NOMO-1 treated with DMSO at 0.1 percent for 48 hours (cell line): ENCODE data around the gene FAHD1.
"Not testable (repeated sequence)": the region's sequence is repeated elsewhere in the genome, so short reads cannot be mapped to it uniquely, and the experiment has no call there.

Source experiments
- DNase-seq: peaks from one replicate; lab custom pipeline; 2025; ENCODE audit not compliant: unreplicated experiment; lab: John Stamatoyannopoulos, UW

FAHD1 gene

DNA sequence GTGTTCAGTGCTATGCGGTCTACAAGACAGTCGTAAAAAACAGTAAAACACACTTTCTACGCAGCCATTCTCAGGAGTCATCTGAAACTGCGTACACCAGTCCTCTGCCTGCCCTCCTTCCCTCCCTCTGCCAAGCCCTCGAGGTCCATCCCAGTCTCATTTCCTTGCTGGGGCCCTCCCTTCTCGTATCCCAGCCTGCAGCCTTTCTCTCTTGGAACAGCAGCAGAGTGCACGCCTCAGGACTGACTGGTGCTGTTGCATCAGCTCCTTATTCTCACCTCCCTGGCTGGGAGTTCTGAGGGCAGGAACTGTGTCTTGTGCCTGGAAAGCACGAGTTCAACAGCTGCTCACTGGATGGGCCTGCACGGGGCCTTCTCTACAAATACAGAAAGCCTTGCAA lies 12.5 kb downstream of the FAHD1 start:
- no peak for DNase-seq

DNA sequence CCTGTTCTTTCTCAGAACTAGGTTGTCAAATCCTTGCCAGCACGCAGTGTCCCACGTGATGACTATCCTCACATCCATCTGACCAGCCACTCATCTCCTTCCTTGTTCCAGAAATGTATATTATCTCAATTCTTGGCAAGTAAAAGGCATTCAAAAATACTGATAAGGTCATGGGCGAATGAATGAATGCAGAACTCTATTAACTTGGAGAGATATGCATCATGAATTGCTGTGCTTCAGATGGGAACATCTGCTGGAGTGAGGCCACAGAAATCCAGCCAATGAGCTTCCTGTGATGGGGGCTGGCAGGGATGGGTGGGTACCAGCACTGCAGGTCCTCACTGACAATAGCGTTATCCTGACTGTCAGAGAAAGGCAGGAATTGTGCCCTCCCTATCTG lies 19.0 kb downstream of the FAHD1 start:
- no peak for DNase-seq

- DNase-seq: no peak
These were observed 19.4 kb downstream of the FAHD1 start for GRCh38 chr16:1846416-1846815.

- DNase-seq: no peak
These were observed 24.0 kb downstream of the FAHD1 start for GRCh38 chr16:1850981-1851380.

GRCh38 chr16:1851793-1852192 lies 24.8 kb downstream of the FAHD1 start:
- DNase-seq: no peak

DNA sequence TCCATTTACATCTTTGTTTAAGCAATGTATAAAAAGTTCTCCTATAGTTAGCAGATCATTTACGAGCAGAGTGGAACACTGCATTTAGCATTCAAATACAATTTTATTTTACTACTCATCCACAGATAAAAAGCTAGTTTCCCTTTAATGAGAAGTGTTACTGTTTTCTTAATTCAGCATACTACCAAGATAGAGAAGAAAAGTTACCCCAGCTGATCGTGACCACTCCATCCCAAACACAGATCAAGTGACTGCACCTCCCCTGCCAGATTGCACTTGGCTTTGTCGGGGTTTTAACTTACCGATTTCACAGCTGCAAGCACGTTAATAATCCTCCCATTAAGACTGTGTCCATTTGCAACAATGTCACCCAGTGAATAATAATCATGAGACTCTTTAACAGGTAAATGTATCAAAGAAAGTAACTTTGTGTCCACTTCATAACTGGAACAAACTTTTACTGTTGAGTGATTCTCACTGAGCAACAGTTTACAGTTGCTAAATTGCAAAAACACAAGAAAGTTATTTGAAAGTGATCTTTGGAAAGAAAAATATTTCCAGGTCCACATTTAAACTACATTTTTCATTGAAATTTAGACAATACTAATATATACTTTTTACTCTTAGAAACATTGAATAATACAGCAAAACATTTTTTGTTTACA lies 30.6 kb downstream of the FAHD1 start:
- DNase-seq: no peak

GRCh38 chr16:1858189-1858865 lies 31.3 kb downstream of the FAHD1 start:
- no peak for DNase-seq

DNA sequence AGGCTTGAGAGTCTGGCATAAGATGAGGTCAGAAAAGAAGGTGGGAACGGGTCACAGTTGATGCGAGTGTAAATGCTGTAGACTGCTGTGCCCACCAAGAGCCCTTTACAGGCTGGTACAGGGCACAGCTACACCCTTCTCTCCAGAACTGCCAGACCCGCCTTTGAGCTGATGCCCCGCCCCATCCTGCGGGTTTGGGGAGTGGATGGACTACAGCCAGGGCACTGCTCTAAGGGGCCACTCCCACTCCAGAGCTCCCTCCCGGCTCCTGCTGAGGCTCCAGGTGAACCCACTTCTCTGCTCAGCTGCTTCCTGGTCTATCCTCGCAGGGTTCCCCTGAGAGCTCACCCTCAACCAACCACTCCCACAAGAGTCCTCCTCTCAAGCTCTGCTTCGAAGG lies 32.6 kb downstream of the FAHD1 start:
- DNase-seq: no peak

- no peak for DNase-seq
These were observed 34.7 kb downstream of the FAHD1 start for GRCh38 chr16:1861730-1862129.

- DNase-seq: no peak
These were observed 35.4 kb downstream of the FAHD1 start for GRCh38 chr16:1862394-1862793.

DNA sequence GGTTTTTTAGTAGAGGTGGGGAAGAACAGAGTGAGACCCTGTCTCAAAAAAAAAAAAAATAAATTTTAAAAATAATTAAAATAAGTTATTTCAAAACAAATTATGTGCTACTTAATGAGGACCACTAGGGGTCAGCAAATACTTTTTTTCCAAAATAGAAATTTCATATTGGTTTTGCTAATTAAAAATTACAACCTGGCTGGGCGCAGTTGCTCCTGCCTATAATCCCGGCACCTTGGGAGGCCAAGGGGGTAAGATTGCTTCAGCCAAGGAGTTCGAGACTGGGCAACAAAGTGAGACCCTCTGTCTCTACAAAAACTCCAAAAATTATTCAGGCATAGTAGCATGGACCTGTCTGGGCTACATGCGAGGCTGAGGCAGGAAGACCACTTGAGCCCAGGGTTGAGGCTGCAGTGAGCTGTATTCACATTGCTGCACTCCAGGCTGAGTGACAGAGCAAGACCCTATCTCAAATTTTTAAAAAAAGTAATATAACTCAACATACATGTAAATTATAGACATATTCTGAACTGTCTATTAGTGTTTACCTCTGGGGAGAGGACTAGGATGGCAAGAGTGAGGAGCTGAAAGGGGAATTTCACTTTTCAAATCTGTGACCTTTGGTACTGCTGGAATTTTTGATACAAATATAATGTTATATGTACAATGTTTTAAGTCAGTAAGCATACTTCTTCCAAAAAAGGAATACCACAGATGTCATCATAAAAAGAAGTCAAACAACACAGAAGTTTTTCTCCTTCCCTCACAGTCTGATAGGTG lies 36.9 kb downstream of the FAHD1 start:
- DNase-seq: peak; percentile 43

- DNase-seq: no peak
These were observed 39.1 kb downstream of the FAHD1 start for GRCh38 chr16:1865902-1866690.

DNA sequence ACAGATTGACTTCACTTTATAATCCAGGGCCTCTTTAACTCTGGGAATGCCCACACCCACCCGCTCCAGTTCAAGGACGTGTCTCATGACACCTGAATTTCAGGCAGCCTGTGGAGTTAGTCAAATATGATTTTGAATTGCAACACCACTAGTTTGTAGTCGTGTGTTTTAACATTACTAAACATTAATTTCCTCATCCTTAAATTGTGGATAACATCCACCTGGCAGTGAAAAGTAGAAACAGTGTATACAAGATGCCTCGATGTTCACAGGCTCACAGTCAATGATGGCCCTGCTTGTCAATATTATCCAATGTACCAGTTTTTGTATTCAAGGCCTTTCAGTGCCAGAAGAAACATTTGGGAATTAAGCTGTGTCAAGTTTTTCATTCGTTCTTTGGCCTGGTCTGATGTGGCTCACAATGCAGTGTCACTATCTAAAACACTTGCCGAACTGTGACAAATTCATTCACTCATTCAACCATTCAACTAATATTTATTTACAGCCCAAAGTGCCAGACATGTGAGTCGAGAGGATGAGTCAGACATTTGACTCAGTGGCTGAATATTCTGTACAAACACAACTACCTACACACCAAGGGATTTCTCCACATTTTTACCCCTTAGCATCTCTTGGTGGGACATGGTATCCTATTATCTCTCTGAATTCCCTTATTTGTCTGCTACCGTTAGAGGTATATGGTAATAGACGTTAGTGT lies 43.5 kb downstream of the FAHD1 start:
- DNase-seq: no peak

DNA sequence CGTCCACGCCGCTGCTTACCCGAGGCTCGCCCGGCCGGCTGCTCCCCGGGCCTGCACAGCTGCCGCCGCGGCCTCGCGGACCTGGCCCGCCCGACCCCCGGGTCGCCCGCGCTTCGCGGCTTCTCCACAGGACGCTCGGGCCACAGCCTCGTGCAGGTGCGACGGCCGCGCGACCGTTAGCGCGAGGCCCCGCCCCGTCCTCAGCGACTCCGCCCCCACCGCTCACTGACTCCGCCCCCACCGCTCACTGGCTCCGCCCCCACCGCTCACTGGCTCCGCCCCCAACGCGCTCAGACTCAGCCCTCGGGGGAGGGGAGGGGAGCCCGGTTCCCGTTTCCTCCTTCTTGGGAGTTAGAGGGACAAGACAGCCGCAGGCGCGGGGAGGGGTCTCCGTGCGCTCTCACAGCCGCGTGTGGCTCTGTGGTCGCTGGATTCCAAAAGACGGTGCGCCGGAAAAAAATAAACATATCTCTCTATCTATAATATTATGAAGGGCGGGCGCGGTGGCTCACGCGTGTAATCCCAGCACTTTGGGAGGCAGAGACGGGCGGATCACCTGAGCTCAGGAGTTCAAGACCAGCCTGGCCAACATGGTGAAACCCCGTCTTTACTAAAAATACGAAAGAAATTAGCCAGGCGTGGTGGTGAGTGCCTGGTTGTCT lies 45.1 kb downstream of the FAHD1 start, which contains the start of gene MEIOB:
Gene MEIOB, minus strand, starts transcription at position 191 of the 662 bp plus-strand sequence. CDS start 3,989 bp downstream, outside the sequence.
- peak; percentile 45 for DNase-seq

GRCh38 chr16:1874854-1875253 lies 47.8 kb downstream of the FAHD1 start:
- no peak for DNase-seq

DNA sequence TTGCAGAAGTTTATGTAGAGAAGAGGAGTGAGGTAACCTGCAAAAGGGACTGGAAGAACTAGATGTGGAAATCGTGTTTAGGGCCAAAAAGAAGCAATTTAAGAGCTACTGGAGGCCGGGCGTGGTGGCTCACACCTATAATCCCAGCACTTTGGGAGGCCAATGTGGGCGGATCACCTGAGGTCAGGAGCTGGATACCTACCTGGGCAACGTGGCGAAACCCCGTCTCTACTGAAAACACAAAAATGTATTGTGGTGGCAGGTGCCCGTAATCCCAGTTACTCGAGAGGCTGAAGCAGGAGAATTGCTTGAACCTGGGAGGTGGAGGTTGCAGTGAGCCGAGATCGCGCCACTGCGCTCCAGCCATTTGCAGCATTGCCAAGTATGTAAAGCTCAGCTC lies 49.1 kb downstream of the FAHD1 start:
- not testable (repeated sequence) for DNase-seq

DNA sequence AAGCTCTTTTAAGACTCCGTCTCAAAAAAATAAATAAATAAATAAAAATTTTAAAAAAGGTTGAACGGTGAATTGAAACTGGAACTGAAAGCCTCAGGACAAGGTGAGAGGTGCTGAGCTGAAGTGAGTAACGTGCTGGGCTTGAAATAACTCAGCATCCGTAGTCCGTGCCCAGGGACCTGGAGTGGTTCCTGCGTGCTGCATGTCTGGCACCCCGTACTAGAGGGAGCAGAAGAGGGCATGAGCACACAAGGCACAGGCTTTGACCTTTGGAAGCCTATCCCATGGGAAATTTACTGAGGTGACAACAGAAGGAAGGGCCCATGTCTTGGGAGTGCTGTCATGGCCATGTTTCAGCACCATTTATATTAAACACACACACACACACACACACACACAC lies 49.5 kb downstream of the FAHD1 start:
- no peak for DNase-seq

DNA sequence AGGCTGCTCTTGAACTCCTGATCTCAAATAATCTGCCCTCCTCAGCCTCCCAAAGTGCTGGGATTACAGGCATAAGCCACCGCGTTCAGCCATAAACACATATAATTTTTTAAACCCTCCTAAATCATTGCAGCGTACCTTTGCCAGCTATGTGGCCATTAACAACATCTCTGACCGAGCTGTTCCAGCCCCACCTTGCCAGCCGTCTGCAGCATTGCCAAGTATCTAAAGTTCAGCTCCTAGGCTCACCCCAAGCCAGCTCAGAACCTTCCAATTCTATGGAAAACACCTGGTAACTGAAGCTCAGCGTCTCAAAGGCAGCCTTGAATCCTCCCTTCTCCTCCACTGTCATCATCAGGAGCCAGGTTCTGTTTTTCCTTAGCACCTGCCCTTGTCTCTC lies 50.1 kb downstream of the FAHD1 start:
- DNase-seq: no peak

GRCh38 chr16:1877804-1878203 lies 50.8 kb downstream of the FAHD1 start:
- DNase-seq: peak; percentile 19

DNA sequence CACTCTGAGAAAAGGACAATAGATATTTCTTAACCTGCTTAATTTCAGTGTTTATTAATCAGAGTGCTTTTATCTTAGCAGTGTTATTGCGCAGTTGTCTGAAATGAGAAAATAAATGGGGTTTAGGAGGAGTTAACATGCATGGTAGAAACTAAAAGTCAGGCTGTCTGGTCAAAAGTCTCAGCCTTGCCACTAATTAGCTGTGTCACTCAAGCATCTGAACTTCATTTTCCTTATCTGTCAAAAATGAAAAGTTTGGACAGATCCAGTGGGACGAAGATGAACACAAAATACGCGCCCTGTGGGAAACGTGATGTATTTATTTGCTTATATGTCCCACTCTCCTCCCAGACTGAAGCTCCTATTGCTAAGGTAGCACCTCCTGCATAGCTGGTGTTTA lies 51.2 kb downstream of the FAHD1 start:
- no peak for DNase-seq
